ENCODE measurements around the gene DGCR6. TPM values are rescaled to one million over a fixed set of nuclear protein-coding genes. Genes with fewer than 3 reads are reported as not detected.
"Not testable (repeated sequence)": the region's sequence is repeated elsewhere in the genome, so short reads cannot be mapped to it uniquely, and the experiment has no call there.

The DGCR6 gene
- polyA plus RNA-seq (ENCODE audit: insufficient read length in 3 of 3): 10 to 100 TPM in 1 of 3 donors, 1 to 10 TPM in 2; 6.1 to 10.0 (median 7.3) TPM

DNA sequence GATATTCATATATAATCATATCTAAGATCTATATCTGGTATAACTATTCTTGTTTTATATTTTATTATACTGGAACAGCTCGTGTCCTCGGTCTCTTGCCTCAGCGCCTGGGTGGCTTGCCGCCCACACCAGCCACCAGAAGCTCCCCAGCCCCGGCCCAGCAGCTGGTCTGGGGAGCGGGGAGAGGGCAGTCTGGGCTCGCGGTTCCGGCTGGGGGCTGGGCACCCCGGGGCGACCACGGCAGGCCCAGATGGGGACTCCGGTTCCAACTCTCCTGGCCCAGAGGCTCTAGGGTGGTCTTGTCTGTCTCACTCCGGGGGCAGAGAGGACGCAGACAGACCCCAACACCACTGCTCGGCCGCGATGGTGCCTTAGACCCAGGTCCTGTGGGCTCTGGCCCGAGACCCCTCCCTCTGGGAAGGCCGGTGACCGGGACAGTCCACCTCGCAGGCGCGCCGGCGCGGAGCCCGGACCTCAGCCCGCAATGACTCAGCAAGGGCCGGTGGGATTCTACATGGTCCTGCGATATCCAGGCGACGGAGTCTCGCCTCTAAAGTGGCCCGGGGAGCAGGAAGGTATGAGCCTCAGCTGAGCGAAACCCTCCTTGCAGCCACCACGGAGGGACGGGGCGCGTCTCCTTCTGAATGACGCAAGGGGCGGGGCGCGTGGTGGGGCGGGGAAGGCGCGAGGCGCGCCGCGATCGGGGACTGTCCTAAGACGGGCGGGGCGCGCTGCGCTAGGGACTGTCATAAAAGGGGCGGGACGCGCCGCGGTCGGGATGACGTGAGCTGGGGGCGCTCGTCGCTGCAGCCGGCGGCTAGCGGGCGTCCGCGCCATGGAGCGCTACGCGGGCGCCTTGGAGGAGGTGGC, at the start of gene DGCR6:
TSS of gene DGCR6 (plus strand) at position 781 of the 870 bp plus-strand sequence. CDS start at position 836, 55 bp downstream.
- DNase-seq (ENCODE audit: low read depth in 3 of 3, low spot score in 2 of 3): no peak

DNA sequence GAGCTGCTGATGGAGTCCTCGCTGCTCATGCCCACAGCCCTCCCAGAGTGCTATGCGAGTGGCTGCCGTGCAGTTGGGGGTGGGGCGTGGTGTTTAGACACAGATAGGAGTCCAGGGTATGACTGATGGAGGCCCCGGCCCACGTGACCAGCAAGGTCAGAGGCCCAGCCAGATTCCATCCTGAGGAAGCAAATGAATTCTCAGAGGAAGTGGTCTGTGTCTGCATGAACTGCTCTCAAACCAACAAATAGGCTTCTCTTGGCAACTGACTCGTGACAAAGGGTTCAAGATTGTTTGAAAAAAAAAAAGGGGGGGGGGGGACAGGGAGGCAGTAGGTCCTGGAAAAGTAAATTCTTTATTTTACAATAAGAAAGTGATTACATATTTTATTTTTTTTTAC, 46.8 kb upstream of the DGCR6 start:
- not testable (repeated sequence) for DNase-seq (ENCODE audit: low read depth in 3 of 3, low spot score in 2 of 3)

DNA sequence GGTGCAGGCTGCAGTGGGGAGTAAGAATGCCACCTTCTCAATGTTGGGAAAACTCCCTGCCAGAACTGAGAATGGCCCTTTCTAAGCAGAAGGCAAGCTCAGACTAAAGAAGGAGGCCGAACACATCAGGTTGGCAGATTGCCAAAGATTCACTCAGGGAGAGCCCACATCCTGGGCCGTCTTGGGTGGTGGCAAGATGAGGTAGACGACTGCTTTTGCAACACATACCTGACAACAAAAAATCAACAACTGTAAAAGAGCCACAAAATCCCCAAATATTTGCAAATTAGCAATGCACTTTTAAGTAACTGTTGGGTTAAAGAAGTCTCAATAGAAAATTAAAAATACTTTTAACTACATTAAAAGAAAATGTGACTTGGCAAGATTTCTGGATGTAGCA, 24.9 kb upstream of the DGCR6 start:
- not testable (repeated sequence) for DNase-seq (ENCODE audit: low read depth in 3 of 3, low spot score in 2 of 3)

DNA sequence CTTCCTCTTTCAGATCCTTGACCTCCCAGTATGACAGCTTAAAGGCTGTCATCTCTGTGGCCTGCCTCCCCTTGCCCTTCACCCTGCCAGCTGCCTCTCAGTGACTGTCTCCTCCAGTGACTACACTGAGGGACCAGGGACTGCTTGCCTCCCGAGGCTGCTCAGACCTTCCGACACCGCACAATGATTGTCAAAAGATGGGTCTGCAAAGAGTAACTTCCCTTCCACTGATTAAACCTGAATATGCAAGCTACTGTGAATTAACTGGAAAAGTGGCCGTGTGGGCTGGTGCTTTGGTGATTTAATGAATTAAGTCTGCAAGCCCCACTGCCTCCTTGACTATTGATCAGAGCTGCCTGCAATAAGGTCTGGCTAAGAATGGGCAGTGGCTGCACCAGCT, 21.7 kb upstream of the DGCR6 start:
- not testable (repeated sequence) for DNase-seq (ENCODE audit: low read depth in 3 of 3, low spot score in 2 of 3)

DNA sequence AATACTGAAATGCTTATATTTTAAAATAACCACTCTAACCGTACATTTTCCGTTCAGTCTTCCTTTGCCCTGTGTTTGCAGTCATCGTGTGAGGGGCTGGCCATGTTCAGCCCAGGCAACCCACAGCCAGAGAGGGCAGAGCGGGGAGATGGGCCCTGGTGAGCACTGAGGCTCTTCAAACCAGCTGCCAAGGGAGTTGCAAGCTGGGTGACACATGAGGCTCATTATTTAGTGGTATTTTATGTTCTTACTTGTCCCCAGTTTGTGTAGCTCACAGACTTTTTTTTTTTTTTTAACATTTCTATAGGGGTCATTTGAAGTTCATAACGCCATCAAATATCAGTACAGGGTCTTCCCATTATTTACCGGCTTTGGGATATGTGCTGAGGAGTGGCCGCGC, 18.0 kb upstream of the DGCR6 start:
- DNase-seq (ENCODE audit: low read depth in 3 of 3, low spot score in 2 of 3): no peak

GRCh38 chr22:18890510-18891192, 15.5 kb upstream of the DGCR6 start:
- DNase-seq (ENCODE audit: low read depth in 3 of 3, low spot score in 2 of 3): not testable (repeated sequence)

DNA sequence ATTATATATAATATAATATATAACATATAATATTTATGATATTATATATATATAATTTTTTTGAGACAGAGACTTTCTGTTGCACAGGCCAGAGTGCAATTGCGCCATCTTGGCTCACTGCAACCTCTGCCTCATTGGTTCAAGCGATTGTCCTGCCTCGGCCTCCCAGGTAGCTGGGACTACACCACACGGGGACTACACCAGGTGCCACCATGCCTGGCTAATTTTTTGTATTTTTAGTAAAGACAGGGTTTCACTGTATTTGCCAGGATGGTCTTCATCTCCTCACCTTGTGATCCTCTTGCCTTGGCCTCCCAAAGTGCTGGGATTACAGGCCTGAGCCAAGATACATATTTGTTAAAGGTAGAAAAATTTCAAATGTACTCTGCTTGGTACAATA, 12.3 kb upstream of the DGCR6 start:
- DNase-seq (ENCODE audit: low read depth in 3 of 3, low spot score in 2 of 3): not testable (repeated sequence)

DNA sequence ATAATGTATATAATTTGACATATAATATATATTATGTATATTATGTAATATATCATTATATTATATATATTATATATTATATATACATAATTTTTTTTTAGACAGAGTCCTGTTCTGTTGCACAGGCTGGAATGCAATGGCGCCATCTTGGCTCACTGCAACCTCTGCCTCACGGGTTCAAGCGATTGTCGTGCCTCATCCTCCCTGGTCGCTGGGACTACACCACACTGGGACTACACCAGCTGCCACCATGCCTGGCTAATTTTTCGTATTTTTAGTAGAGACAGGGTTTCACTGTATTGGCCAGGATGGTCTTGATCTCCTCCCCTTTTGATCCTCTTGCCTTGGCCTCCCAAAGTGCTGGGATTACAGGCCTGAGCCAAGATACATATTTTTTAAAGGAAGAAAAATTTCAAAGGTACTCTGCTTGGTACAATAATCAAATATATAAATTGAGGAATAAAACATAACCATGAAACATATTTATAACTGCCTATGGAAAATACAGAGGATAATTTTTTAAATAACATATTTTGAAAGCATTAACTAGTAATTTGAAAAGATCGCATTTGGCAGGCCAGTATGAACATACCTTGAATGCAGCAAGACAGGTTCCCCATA, 10.0 kb upstream of the DGCR6 start:
- not testable (repeated sequence) for DNase-seq (ENCODE audit: low read depth in 3 of 3, low spot score in 2 of 3)

GRCh38 chr22:18906410-18906745, 258 bp downstream of the DGCR6 start:
- not testable (repeated sequence) for DNase-seq (ENCODE audit: low read depth in 3 of 3, low spot score in 2 of 3)

DNA sequence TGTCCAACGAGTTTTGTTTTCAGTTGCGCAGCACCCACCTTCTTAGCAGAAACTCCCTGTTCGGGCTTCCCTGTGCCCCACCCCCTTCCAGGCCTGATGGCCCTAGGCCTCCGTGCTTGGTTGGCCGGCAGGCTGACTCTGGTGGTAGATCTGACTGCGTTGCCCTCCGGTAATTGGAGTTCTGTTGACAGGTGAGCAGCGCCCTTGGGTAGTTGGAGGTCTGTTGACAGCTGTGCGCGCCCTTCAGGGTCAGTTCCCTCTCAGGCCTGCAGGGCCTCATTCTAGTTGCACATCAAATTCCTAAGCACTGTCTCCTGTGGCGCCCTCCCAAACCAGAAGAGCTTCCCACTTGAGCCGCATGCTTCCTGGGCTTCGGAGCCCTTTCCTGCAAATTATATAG, 776 bp downstream of the DGCR6 start:
- DNase-seq (ENCODE audit: low read depth in 3 of 3, low spot score in 2 of 3): no peak

- DNase-seq (ENCODE audit: low read depth in 3 of 3, low spot score in 2 of 3): no peak
Observed at GRCh38 chr22:18909556-18909955, 3.4 kb downstream of the DGCR6 start.

DNA sequence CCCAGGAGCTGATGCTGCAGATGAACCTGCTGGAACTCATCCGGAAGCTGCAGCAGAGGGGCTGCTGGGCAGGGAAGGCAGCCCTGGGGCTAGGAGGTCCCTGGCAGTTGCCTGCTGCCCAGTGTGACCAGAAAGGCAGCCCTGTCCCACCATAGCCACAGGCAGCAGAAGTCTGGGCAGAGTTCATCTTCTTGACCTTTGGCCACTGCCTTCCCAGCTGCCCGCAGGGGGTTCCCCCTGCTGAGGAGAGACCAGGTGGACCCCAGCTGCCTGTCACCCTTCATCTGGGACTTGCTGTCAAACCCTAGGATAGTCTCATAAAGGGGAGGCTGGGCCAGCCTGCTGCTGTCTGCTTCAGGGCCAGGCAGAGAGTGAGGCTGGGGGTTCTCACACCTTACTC, 5.4 kb downstream of the DGCR6 start:
- DNase-seq (ENCODE audit: low read depth in 3 of 3, low spot score in 2 of 3): not testable (repeated sequence)

GRCh38 chr22:18912264-18912946, 6.3 kb downstream of the DGCR6 start:
- not testable (repeated sequence) for DNase-seq (ENCODE audit: low read depth in 3 of 3, low spot score in 2 of 3)

- not testable (repeated sequence) for DNase-seq (ENCODE audit: low read depth in 3 of 3, low spot score in 2 of 3)
Observed at GRCh38 chr22:18914558-18914957, 8.4 kb downstream of the DGCR6 start.

DNA sequence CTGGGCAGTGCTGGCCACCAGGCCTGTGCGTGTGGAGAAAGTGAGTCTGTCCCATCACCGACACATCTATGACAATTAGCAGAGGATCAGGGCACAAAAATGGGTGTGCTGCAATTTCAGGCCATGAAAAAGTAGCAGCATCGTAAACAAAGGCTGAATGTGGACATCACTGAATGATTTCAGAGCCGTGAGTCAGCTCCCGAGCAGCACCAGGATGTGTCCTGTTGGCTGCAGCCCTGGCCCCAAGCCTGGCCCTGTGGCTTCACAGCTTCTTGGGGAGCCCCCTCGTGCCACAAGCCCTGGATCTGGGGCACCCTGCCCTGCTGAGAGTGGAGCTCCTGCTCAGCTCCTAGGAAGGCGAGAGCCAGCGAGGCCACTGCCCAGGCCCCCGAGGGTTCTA, 9.4 kb downstream of the DGCR6 start:
- not testable (repeated sequence) for DNase-seq (ENCODE audit: low read depth in 3 of 3, low spot score in 2 of 3)

DNA sequence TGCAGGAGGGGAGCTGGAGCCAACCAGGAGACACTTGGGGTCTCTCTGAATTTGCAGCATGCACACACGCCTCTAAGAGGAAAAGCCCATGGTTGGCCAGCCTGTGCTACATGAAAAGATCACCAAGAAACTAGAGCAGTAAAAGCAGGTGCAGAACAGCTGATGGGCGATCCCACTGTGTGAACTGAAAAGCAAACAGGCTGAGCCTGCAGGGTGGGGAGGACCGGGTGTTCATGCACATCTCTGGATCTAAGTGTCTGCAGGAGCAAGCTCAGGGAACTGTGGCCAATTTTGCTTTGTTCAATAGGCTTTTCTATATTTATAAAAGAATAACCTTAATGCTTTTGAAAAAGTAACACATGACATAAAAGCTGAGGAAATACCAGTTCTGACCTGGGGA, 11.7 kb downstream of the DGCR6 start:
- not testable (repeated sequence) for DNase-seq (ENCODE audit: low read depth in 3 of 3, low spot score in 2 of 3)

- not testable (repeated sequence) for DNase-seq (ENCODE audit: low read depth in 3 of 3, low spot score in 2 of 3)
Observed at GRCh38 chr22:18920257-18920902, 14.3 kb downstream of the DGCR6 start.

DNA sequence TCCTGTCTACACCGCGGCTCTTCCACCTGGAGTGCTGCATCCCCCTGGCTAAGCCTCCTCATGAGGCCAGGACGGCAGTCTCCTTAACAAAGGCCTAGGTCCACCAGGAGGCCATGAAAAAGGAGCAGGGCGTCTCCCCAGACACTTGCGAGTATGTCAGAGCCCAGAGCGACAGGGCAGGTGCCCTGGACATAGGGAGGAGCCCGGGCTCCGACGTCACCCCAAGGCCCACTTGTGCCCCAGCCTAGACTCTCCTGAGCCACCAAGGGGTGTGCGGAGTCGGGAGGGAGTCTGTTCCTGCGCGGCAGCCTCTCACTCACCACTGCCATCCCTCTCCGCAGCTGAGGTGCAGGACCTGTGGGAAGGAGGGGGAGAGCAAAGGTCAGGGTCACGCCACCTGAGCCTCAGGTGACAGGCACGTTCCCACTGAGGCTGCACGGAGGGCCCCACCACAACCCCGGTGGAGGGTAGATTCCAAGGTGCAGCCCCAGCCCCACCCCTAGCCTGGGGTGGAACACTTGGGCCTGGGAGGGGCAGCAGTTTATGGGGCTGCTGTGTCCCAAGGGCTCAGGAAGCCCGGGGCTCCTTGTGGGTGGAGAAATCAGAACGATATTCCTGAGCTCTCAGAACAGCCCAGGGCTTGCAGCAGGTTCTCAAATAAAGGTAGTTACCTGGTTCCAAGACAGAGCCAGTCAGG, 19.4 kb downstream of the DGCR6 start:
- DNase-seq (ENCODE audit: low read depth in 3 of 3, low spot score in 2 of 3): no peak

DNA sequence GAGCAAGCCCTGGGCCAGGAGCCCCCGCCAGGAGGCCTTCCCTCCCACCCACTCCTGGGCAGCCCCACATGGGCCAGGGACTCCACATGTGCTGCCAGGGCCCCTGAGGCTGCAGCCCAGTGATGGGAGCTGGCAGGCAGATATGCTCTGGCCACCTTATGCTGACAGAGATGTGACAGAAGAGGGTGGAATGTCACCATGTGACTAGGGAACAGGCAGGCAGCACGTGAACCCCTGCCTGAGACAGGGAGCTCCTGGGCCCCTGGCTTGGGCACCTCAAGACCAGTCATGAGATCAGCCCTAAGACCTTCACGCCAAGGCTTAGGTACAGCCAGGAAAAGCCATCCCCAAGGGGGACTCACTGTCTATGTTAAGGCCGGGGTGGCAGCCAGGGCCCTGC, 20.9 kb downstream of the DGCR6 start:
- no peak for DNase-seq (ENCODE audit: low read depth in 3 of 3, low spot score in 2 of 3)

DNA sequence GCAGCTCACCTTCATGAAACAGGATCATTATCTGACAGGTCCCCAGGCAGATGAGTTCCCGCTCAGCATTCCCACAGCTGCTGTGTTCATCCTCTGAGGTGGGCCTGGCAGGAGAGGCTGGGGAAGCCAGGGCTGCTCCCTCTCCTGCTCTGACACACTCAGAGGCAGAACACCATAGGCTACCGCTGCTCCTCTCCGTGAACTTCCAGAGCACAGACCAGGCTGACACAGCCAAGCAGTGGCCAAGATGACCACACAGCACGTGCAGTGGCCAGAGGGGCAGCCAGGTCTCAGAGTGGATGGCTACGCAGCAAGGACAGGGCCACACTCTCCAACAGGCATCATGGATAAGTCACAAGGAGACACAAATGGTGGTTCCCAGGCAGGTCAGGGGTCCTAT, 21.5 kb downstream of the DGCR6 start:
- DNase-seq (ENCODE audit: low read depth in 3 of 3, low spot score in 2 of 3): no peak
